Measurements from ENCODE around the gene ALOX12.
"Not testable (repeated sequence)": the region's sequence is repeated elsewhere in the genome, so short reads cannot be mapped to it uniquely, and the experiment has no call there.

Gene ALOX12

DNA sequence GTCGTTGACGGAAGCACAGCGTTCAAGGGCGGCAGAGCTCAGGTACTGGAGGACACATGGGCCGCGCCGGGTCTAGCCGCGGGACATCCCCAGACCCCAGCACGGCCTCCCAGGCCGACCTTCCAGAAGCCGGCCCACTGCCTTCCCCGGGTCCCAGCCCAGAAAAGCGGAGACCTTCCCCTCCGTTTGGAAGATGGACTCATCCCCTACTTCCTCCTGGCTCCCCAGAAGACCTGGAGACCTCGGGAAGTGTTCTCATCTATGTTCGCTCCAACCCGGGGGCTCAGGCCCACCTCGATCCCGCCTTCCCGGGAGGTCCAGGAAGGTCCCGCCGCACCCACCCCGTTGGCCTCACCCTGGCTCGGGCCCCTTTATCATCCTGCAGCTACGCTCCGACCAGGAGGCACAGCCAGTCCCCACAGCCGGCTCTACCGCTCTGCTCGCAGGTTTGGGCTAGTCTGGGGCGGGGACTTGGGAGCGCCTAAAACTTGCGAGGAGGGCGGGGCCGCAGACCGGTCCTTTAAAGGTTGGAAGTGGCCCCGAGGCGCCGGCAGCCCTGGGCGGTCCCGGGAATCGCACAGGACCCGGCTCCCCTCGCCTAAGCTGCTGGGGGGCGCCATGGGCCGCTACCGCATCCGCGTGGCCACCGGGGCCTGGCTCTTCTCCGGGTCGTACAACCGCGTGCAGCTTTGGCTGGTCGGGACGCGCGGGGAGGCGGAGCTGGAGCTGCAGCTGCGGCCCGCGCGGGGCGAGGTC, at the start of gene ALOX12:
Gene ALOX12, plus strand, starts transcription at position 550 of the 756 bp plus-strand sequence. Its CDS starts 69 bp downstream, at position 619.
- no peak for DNase-seq

- no peak for DNase-seq
Observed at GRCh38 chr17:6947745-6948144, 48.1 kb upstream of the ALOX12 start.

GRCh38 chr17:6948562-6948961, 47.3 kb upstream of the ALOX12 start:
- DNase-seq: no peak

DNA sequence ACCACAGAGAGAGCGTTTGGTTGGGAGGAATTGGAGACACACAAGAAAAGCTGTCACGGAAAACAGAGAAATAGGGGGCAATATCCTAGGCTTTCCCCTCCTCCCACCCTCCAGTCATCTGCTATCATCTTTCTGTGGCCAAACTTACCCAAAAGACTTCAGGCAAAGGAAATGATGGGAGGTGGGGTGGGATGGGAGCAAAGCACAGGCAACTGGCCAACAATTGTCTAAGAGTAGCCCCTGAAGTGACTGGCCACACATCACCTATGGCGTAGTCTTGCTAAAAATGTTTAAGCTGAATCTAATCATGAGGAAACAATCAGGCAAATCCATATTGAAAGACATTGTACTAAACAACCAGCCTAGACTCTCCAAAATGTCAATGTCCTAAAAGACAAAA, 46.9 kb upstream of the ALOX12 start:
- DNase-seq: no peak

- not testable (repeated sequence) for DNase-seq
Observed at GRCh38 chr17:6950938-6951337, 44.9 kb upstream of the ALOX12 start.

DNA sequence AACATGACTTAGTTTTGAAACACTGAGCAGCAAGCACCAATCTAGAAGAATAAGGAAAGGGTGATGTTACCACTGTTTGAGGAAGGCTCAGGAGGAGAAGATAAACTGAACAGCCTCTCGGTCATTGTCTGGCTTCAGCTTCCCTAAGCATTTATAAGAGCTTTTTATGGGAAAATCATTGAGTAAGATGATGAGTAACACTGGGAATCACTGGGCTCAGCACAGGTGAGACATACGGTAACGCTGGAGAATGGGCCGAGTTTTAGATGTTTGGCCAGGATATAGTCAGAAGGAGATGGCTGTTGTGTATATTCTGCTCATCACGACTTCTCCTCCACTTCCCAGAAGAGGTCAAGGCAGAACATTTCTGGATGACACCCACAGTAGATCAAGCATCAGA, 42.2 kb upstream of the ALOX12 start:
- DNase-seq: no peak

DNA sequence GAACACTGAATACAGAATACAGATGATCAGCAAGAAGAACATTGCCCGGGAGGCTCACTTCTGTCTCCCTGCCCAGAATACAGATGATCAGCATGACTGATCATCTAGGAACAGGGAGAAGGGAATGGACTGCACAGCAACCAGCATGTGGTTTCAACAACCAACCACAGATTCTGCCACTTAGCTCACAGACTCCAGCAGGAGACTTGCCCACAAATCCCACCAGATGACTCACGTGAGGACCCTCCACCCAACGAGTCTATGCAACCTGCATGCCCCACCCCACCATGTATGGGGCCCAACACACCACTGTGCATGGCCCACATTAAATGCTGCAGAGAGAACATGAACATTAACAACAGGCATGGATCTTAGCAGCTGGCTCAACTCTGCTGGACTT, 36.1 kb upstream of the ALOX12 start:
- no peak for DNase-seq

DNA sequence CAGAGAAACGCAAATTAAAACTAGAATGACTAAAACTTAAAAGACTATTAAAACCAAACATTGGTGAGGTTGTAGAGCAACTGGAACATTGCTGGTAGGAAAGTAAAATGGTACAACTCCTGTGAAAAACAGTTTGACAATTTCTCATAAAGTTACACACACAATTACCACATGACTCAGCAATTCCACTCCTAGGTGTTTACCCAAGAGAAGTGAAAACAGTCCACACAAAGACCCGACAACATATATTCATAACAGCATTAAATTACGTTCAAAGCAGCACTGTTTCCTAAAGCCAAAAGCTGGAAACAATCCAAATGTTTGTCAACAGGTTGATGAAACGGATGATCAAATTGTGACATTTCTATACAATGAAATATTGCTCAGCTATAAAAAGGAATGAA, 26.5 kb upstream of the ALOX12 start:
- no peak for DNase-seq

- DNase-seq: no peak
Observed at GRCh38 chr17:6970992-6971391, 24.9 kb upstream of the ALOX12 start.

DNA sequence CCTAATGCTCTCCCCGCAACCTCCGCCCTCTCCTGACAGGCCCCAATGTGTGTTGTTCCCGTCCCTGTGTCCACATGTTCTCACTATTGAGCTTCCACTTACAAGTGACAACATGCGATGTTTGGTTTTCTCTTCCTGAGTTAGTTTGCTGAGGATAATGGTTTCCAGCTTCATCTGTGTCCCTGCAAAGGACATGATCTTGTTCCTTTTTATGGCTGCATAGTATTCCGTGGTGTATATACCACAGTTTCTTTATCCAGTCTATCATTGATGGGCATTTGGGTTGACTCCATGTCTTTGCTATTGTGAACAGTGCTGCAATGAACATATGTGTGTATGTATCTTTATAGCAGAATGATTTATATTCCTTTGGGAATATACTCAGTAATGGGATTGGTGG, 16.4 kb upstream of the ALOX12 start:
- not testable (repeated sequence) for DNase-seq

DNA sequence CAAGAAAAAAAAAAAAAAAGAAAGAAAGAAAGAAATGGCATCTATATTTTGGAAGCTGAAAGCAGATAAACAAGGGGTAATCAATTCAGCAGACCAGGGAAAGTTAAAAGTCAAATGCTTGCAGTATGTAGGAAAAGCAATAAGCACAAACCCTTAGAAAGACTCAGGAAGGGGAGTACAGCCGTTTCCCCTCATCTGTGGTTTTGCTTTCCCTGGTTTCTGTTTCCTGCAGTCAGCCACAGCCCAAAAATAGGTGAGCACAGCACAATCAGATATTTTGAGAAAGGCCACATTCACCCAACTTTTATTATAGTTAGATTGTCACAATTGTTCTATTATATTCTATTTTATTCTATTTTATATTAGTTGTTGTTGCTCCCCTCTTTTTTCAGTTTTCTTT, 14.4 kb upstream of the ALOX12 start:
- DNase-seq: no peak

DNA sequence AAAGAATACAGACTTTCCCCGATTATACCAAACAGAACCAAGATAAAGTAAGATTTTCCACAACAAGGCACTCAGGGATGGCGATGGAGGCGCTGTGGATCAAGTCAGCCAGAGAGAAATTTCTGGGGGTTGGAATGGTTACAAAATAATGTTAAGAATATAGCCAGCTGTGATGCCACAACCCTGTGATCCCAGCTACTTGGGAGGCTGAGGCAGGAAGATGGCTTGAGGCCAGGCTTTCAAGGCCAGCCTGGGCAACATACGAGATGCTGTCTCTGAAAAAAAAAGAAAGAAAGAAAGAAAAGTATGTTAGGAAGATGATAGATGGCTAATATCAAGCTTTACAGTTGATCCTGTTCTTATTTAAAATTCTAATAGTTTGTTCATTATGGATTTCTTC, 10.6 kb upstream of the ALOX12 start:
- DNase-seq: no peak

GRCh38 chr17:6986676-6987075, 9.2 kb upstream of the ALOX12 start:
- DNase-seq: no peak

DNA sequence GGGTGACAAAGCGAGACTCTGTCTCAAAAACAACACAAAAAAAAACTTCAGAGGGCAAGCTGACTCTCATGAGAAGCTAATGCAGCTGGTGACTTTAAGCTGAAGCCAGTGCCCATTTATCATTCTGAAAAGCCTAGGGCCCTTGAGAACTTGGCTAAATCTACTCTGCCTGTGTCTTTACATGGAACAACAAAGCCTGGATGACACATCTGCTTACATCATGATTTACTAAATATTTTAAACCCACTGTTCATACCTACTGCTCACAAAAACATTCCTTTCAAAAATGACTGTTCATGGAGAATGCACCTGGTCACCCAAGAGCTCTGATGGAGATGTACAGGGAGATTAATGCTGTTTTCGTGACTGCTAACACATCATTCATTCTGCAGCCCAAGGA, 6.1 kb upstream of the ALOX12 start:
- DNase-seq: no peak

DNA sequence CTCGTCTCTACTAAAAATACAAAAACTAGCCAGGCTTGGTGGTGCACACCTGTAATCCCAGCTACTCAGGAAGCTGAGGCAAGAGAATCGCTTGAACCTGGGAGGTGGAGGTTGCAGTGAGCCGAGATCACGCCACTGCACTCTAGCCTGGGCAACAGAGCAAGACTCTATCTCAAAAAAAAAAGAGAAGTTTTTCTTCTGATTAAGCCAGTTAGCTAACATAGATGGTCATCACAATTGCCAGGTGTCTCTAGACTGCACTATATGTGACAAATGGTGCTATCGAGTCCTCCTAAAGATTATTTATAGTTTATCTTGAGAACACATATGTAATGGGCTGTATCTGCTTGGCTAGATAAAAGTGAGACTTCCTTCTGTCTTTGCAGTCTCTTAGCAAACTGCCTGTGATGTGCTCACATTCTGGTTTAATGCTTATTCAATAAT, 2.2 kb upstream of the ALOX12 start:
- not testable (repeated sequence) for DNase-seq

DNA sequence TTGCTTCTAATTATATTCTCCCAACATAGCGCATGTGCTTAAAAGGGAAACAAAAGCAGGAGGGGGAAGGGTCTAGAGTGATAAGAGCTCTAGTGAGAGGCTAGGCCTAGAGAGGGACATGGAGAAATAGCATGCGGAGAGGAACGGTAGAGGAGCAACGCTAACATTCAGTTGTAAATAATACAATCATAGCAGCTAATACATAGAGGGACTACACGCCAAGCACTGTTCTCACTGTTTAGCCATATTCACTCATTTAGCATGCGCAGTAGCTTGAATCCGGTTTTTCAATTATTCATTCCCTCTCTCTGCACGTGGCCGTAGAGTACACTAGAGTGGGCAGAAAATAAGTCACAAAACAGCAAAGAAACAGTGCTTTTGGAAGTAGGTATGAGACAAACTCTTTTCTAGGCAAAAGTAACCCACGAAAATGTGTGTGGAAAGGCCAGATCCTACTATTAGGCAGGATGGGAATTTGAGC, 1.7 kb upstream of the ALOX12 start:
- DNase-seq: no peak

- no peak for DNase-seq
Observed at GRCh38 chr17:6994666-6995256, 1.1 kb upstream of the ALOX12 start.

- DNase-seq: no peak
Observed at GRCh38 chr17:6996256-6997011, 585 bp downstream of the ALOX12 start.

DNA sequence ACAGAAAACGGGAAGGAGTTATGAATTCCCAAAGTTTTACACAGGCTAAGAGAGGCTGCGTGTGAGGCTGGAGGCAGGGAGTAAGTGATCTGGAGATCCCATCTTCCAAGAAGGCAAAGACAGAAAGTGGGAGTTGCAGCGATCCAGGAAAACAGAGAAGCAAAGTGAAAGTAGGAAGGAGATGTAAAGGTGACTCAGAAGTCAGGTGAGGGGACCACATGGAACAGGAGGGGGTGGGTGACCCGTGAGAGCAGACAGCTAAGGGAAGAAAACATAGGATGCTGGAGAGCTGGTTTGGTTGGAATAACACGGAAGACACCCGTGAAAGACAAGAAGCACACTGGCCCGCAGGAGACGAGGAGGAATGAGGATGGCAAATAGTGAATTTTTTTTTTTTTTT, 1.3 kb downstream of the ALOX12 start:
- DNase-seq: no peak

DNA sequence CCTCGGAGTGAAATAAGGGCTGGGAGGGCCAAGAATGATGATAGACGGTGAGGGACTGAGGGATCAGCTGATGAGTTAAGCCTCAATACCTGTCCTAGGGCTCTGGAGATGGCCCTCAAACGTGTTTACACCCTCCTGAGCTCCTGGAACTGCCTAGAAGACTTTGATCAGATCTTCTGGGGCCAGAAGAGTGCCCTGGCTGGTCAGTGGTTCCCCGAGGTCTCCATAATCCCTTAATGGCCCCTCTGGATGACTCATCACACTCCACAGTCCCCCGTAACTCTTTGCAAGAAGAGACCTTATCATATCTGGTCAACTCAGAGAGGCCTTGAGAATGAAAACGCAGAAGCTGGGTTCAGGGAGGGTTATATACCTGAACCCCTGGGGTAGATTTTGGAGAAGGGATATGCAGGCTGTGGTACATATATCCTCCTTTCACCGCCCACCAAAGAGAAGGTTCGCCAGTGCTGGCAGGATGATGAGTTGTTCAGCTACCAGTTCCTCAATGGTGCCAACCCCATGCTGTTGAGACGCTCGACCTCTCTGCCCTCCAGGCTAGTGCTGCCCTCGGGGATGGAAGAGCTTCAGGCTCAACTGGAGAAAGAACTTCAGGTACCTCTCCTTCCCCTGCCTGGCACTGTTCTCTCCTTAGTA, 3.1 kb downstream of the ALOX12 start:
- no peak for DNase-seq

GRCh38 chr17:7001318-7001961, 5.6 kb downstream of the ALOX12 start:
- DNase-seq: no peak

DNA sequence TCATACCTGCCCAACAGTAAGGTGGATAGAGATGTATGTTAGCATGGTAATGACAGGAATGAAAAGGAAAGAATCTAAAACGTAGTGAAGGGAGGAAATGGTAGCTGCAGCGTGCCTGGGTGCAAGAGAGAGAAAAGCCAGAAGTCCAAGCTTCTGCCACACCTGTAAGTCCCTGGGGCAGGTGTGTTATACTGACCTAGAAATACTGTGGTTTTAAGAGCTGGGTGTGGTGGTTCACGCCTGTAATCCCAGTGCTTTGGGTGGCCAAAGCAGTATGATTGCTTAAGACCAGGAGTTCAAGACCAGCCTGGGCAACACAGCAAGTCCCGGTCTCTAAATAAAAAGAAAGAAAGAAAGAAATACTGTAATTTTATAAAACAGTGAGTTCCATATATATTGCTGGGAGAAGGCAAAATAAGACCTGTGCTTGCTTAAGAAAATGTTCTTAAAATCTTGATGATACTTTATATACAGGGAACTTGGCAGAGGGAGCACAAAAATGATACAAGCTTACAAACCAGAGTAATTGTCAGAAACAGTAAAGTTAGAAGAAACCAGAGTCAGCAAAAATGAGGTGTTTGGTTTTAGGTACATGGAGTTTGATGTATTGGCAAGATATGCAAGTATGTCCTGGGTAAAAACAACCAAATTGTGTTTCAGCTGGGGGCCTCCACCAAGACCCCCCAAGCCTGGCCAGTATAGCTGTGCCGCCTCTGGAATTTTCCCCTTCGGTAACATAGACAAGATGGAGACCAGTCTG, 6.6 kb downstream of the ALOX12 start:
- DNase-seq: no peak
